Suprapubic skin (tissue), 4 donors: ENCODE data around the gene PLOD3.

Source experiments
- CTCF ChIP-seq, 2 donors: fragments of 200-600 bp in 1 of 2; fragments of 450-650 bp in 1 of 2; sonication (generic) in 1 of 2; IDR thresholded peaks; one replicate each; pipeline ENCODE4 v1.5.1; 2016 to 2019; ENCODE audit warnings: antibody characterized with exemption in 2 of 2, mild to moderate bottlenecking in 1 of 2, moderate library complexity in 1 of 2
- POLR2A ChIP-seq, 2 donors: fragments of 450-650 bp; IDR thresholded peaks; one replicate each; pipeline ENCODE4 v1.6.1; 2017; ENCODE audit warnings: antibody characterized with exemption in 2 of 2, mild to moderate bottlenecking in 2 of 2, moderate library complexity in 2 of 2
- POLR2AphosphoS5 ChIP-seq, 3 donors: sonication (generic); formaldehyde crosslinking; IDR thresholded peaks; one replicate each; pipeline ENCODE4 v1.6.1; 2017; ENCODE audit warnings: antibody characterized with exemption in 3 of 3

GRCh38 chr7:101198476-101198875 is 18.9 kb downstream of the PLOD3 start:
- no peak for TF ChIP-seq POLR2AphosphoS5 (IDR thresholded peaks at IDR 0.05)
- no peak for TF ChIP-seq CTCF (IDR thresholded peaks at IDR 0.05)
- no peak for TF ChIP-seq POLR2A (IDR thresholded peaks at IDR 0.05)
